Measurements from ENCODE around the gene CAPN3.
A peak's percentile ranks its signal among the peaks of the same experiment; 100 is the strongest.

CAPN3 gene

DNA sequence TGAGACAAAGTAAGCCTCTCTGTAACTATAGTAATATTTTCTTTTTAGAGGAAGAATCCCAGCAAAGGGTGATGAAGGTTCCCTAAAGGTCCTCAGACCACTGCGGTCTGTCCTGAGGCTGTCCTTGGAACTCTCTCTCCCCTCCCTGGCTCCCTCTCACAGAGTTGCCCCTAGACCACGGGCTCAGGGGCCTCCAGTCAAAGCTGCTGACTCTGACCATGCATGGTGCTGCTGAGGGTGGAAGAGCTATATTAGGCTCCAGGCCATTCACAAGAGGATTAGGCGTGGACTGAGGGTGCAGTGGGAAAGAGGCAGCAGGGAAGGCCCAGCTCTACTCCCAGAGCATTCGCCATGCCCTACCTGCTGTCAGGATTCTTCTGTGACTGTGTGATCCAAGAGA, 14.6 kb downstream of the CAPN3 start:
- Histone ChIP-seq H3K36me3 (ENCODE audit: control insufficient read depth, insufficient read depth, low read length) (no peaks in the 10 kb centered on the region), H3K79me1 (ENCODE audit: low read length) (no peaks in the 10 kb centered on the region), H2BK5ac (ENCODE audit: low read length) (no peak overlapping the region), H3K79me2 (ENCODE audit: control insufficient read depth, insufficient read depth, low read length) (no peaks in the 10 kb centered on the region), H2BK120ac (ENCODE audit: low read depth, low read length) (no peak overlapping the region), H3K9ac (ENCODE audit: low read length) (no peak overlapping the region), H2AK5ac (ENCODE audit: low read length) (no peak overlapping the region), H3K4me2 (ENCODE audit: low read length) (no peak overlapping the region), H3K18ac (ENCODE audit: low read length) (no peak overlapping the region), H3K23ac (ENCODE audit: low read length) (no peak overlapping the region), H3K4me3 (ENCODE audit: low read length) (no peak overlapping the region), H3K56ac (ENCODE audit: low read length) (no peak overlapping the region), H4K8ac (ENCODE audit: low read depth, low read length) (no peak overlapping the region), H3K27ac (ENCODE audit: low read depth, low read length) (no peak overlapping the region), H3K4me1 (ENCODE audit: control insufficient read depth, low read depth, low read length) (no peaks in the 10 kb centered on the region), H2BK15ac (replicated peaks; ENCODE audit: low read depth) (no peak overlapping the region), H4K5ac (ENCODE audit: low read length) (no peak overlapping the region), H3K4ac (ENCODE audit: low read depth, low read length) (no peak overlapping the region), H3K27me3 (ENCODE audit: insufficient read depth, low read length, poor library complexity) (no peaks in the 10 kb centered on the region)
- no peak for DNase-seq
- no CpG with 5 or more reads among the region's 4 CpGs for WGBS (ENCODE audit: extremely low coverage, insufficient coverage, low lambda C conversion rate)

DNA sequence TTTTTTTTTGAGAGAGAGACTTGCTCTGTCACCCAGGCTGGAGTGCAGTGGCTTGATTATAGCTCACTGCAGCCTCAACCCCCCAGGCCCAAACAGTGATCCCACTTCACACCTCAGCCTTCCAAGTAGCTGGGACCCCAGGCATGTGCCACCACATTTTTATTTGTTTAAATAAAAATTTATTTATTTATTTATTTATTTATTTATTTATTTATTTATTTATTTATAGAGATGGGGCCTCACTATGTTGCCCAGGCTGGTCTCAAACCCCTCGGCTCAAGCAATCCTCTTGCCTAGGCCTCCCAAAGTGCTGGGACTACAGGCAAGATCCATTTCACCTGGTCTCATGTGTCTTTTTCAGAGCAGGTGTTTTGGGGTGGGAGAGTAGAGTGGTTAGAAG, 15.5 kb downstream of the CAPN3 start:
- Histone ChIP-seq H3K36me3 (ENCODE audit: control insufficient read depth, insufficient read depth, low read length) (no peaks in the 10 kb centered on the region), H3K79me1 (ENCODE audit: low read length) (no peaks in the 10 kb centered on the region)

DNA sequence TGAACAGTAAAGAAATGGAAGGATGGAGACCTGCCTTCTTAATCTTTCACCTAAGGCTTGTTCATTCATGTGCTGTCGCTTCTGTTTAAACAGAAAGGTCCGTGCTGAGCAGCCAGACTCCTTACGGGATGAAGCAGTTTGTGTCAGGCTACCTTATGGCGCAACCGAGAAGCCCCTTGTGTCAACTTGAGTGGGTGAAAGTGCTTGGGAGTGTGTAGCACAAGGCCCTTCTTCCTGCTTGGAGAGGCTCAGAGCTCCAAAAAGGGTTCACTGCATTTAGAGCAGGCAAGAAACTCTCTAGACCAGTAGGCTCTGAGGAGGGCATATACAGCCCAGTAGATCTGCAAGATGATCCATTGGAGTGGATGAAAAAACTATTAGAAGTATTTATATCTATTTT, 16.0 kb downstream of the CAPN3 start:
- Histone ChIP-seq H2BK5ac (ENCODE audit: low read length) (no peak overlapping the region), H3K4ac (ENCODE audit: low read depth, low read length) (no peak overlapping the region), H3K79me2 (ENCODE audit: control insufficient read depth, insufficient read depth, low read length) (no peaks in the 10 kb centered on the region), H2AK5ac (ENCODE audit: low read length) (no peak overlapping the region), H2BK15ac (replicated peaks; ENCODE audit: low read depth) (no peak overlapping the region), H3K23ac (ENCODE audit: low read length) (no peak overlapping the region), H3K9ac (ENCODE audit: low read length) (no peak overlapping the region), H3K4me3 (ENCODE audit: low read length) (no peak overlapping the region), H3K4me2 (ENCODE audit: low read length) (no peak overlapping the region), H4K5ac (ENCODE audit: low read length) (no peak overlapping the region), H4K8ac (ENCODE audit: low read depth, low read length) (no peak overlapping the region), H3K4me1 (ENCODE audit: control insufficient read depth, low read depth, low read length) (no peaks in the 10 kb centered on the region), H3K56ac (ENCODE audit: low read length) (no peak overlapping the region), H3K79me1 (ENCODE audit: low read length) (no peaks in the 10 kb centered on the region), H3K18ac (ENCODE audit: low read length) (no peak overlapping the region), H3K27ac (ENCODE audit: low read depth, low read length) (no peak overlapping the region), H3K36me3 (ENCODE audit: control insufficient read depth, insufficient read depth, low read length) (no peaks in the 10 kb centered on the region), H3K27me3 (ENCODE audit: insufficient read depth, low read length, poor library complexity) (no peaks in the 10 kb centered on the region), H2BK120ac (ENCODE audit: low read depth, low read length) (no peak overlapping the region)
- WGBS (ENCODE audit: extremely low coverage, insufficient coverage, low lambda C conversion rate) = no CpG with 5 or more reads among the region's 5 CpGs
- no peak for DNase-seq

More for the DNA sequence above, 15.5 kb downstream of the CAPN3 start:
- H4K5ac ChIP-seq (ENCODE audit: low read length) = no peak overlapping the region
- no peak overlapping the region for H2BK15ac ChIP-seq (replicated peaks; ENCODE audit: low read depth)
- H4K8ac ChIP-seq (ENCODE audit: low read depth, low read length) = no peak overlapping the region
- H3K27me3 ChIP-seq (ENCODE audit: insufficient read depth, low read length, poor library complexity) = no peaks in the 10 kb centered on the region
- no peaks in the 10 kb centered on the region for H3K4me1 ChIP-seq (ENCODE audit: control insufficient read depth, low read depth, low read length)
- H3K4me3 ChIP-seq (ENCODE audit: low read length) = no peak overlapping the region
- H2BK5ac ChIP-seq (ENCODE audit: low read length) = no peak overlapping the region
- H3K9ac ChIP-seq (ENCODE audit: low read length) = no peak overlapping the region
- no peak overlapping the region for H3K27ac ChIP-seq (ENCODE audit: low read depth, low read length)
- H3K4me2 ChIP-seq (ENCODE audit: low read length) = no peak overlapping the region
- no peak for DNase-seq
- no peak overlapping the region for H2AK5ac ChIP-seq (ENCODE audit: low read length)
- H3K23ac ChIP-seq (ENCODE audit: low read length) = no peak overlapping the region
- H3K79me2 ChIP-seq (ENCODE audit: control insufficient read depth, insufficient read depth, low read length) = no peaks in the 10 kb centered on the region
- no peak overlapping the region for H3K18ac ChIP-seq (ENCODE audit: low read length)
- no peak overlapping the region for H3K56ac ChIP-seq (ENCODE audit: low read length)
- no peak overlapping the region for H2BK120ac ChIP-seq (ENCODE audit: low read depth, low read length)
- WGBS (ENCODE audit: extremely low coverage, insufficient coverage, low lambda C conversion rate) = no CpG with 5 or more reads among the region's 1 CpG
- H3K4ac ChIP-seq (ENCODE audit: low read depth, low read length) = no peak overlapping the region

DNA sequence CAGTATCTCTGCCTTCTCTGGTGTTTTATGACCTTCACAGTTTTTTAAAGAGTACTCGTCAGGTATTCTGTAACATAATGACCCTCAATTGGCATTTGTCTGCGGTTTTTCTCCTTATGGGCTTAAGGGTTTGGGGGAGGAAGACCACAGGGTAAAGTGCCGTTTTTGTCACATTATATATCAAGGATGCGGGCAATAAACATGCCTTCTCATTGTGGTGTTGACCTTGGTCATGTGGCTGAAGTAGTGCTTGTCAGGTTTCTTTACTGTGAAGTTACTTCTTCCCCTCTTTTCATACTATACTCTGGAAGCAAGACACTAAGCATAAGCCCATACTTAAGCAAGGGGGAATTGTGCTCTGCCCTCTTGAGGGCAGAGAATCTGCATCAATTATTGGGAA, 16.6 kb downstream of the CAPN3 start:
- Histone ChIP-seq H3K4ac (ENCODE audit: low read depth, low read length) (no peak overlapping the region), H3K4me1 (ENCODE audit: control insufficient read depth, low read depth, low read length) (no peaks in the 10 kb centered on the region), H2BK15ac (replicated peaks; ENCODE audit: low read depth) (no peak overlapping the region), H3K23ac (ENCODE audit: low read length) (no peak overlapping the region), H3K56ac (ENCODE audit: low read length) (no peak overlapping the region), H3K27ac (ENCODE audit: low read depth, low read length) (no peak overlapping the region), H2BK5ac (ENCODE audit: low read length) (no peak overlapping the region), H3K27me3 (ENCODE audit: insufficient read depth, low read length, poor library complexity) (no peaks in the 10 kb centered on the region), H3K36me3 (ENCODE audit: control insufficient read depth, insufficient read depth, low read length) (no peaks in the 10 kb centered on the region), H2BK120ac (ENCODE audit: low read depth, low read length) (no peak overlapping the region), H3K18ac (ENCODE audit: low read length) (no peak overlapping the region), H4K5ac (ENCODE audit: low read length) (no peak overlapping the region), H3K4me2 (ENCODE audit: low read length) (no peak overlapping the region), H4K8ac (ENCODE audit: low read depth, low read length) (no peak overlapping the region), H2AK5ac (ENCODE audit: low read length) (no peak overlapping the region), H3K79me2 (ENCODE audit: control insufficient read depth, insufficient read depth, low read length) (no peaks in the 10 kb centered on the region), H3K9ac (ENCODE audit: low read length) (no peak overlapping the region), H3K79me1 (ENCODE audit: low read length) (no peaks in the 10 kb centered on the region), H3K4me3 (ENCODE audit: low read length) (no peak overlapping the region)
- WGBS (ENCODE audit: extremely low coverage, insufficient coverage, low lambda C conversion rate) = no CpG with 5 or more reads among the region's 4 CpGs
- DNase-seq = no peak

DNA sequence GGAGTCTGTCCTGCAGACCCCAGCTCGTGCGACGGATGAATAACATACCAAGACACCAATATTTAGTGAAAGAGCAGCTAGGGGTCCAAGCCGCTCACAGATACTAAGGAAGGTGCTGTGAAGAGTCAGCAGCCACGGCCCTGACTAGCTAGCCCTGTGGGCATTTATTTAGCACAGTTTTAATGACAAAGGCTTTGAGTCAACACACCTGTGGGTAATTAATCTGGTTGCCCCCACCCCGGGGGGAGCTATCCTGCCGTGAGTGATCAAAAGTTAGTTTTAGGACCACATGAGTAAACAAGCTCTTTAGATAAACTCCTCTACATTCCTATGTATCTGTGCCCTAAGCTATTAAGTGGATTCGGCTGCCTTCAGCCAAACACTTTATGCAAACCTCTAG, 18.7 kb downstream of the CAPN3 start:
- Histone ChIP-seq H2BK15ac (replicated peaks; ENCODE audit: low read depth) (no peak overlapping the region), H2BK5ac (ENCODE audit: low read length) (no peak overlapping the region), H3K79me1 (ENCODE audit: low read length) (no peaks in the 10 kb centered on the region), H3K9ac (ENCODE audit: low read length) (no peak overlapping the region), H3K23ac (ENCODE audit: low read length) (no peak overlapping the region), H3K36me3 (ENCODE audit: control insufficient read depth, insufficient read depth, low read length) (no peaks in the 10 kb centered on the region), H3K4me2 (ENCODE audit: low read length) (no peak overlapping the region), H3K4me1 (ENCODE audit: control insufficient read depth, low read depth, low read length) (no peaks in the 10 kb centered on the region), H2AK5ac (ENCODE audit: low read length) (no peak overlapping the region), H3K18ac (ENCODE audit: low read length) (no peak overlapping the region), H4K5ac (ENCODE audit: low read length) (no peak overlapping the region), H3K27ac (ENCODE audit: low read depth, low read length) (no peak overlapping the region), H3K27me3 (ENCODE audit: insufficient read depth, low read length, poor library complexity) (no peaks in the 10 kb centered on the region), H3K4ac (ENCODE audit: low read depth, low read length) (no peak overlapping the region), H3K4me3 (ENCODE audit: low read length) (no peak overlapping the region), H3K56ac (ENCODE audit: low read length) (no peak overlapping the region), H2BK120ac (ENCODE audit: low read depth, low read length) (no peak overlapping the region), H4K8ac (ENCODE audit: low read depth, low read length) (no peak overlapping the region), H3K79me2 (ENCODE audit: control insufficient read depth, insufficient read depth, low read length) (no peaks in the 10 kb centered on the region)
- no peak for DNase-seq
- WGBS (ENCODE audit: extremely low coverage, insufficient coverage, low lambda C conversion rate) = no CpG with 5 or more reads among the region's 8 CpGs

DNA sequence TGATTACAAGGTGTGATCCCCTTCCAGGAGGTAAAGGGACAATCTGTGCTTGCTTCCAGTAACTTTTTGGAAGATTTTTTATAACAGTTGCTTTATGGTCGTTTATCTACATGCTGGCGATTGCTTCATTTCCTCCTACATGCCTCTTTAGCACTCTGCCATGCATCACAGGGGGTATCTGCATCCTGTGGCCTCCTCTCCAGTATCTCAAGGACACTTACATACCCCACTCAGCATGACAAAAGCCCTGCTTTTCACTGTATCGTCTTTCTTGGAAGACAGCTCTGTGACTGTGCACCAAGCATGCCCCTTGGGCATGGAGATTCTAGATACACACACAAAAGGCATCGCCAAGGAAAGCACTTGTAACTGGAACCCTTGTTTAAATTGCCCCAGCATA, 25.3 kb downstream of the CAPN3 start:
- no peaks in the 10 kb centered on the region for H3K79me1 ChIP-seq (ENCODE audit: low read length)
- H3K23ac ChIP-seq (ENCODE audit: low read length) = no peak overlapping the region
- H3K27ac ChIP-seq (ENCODE audit: low read depth, low read length) = no peak overlapping the region
- H3K4ac ChIP-seq (ENCODE audit: low read depth, low read length) = no peak overlapping the region
- no peak overlapping the region for H3K56ac ChIP-seq (ENCODE audit: low read length)
- H4K5ac ChIP-seq (ENCODE audit: low read length) = no peak overlapping the region
- H3K4me2 ChIP-seq (ENCODE audit: low read length) = no peak overlapping the region
- H3K36me3 ChIP-seq (ENCODE audit: control insufficient read depth, insufficient read depth, low read length) = no peaks in the 10 kb centered on the region
- no peak overlapping the region for H4K8ac ChIP-seq (ENCODE audit: low read depth, low read length)
- H2AK5ac ChIP-seq (ENCODE audit: low read length) = no peak overlapping the region
- H2BK15ac ChIP-seq (replicated peaks; ENCODE audit: low read depth) = no peak overlapping the region
- no peaks in the 10 kb centered on the region for H3K27me3 ChIP-seq (ENCODE audit: insufficient read depth, low read length, poor library complexity)
- DNase-seq = peak; percentile 87
- no CpG with 5 or more reads among the region's 4 CpGs for WGBS (ENCODE audit: extremely low coverage, insufficient coverage, low lambda C conversion rate)
- no peak overlapping the region for H2BK120ac ChIP-seq (ENCODE audit: low read depth, low read length)
- peaks cover 10% of the 10 kb centered on the region for H3K4me1 ChIP-seq (ENCODE audit: control insufficient read depth, low read depth, low read length)
- no peaks in the 10 kb centered on the region for H3K79me2 ChIP-seq (ENCODE audit: control insufficient read depth, insufficient read depth, low read length)
- no peak overlapping the region for H2BK5ac ChIP-seq (ENCODE audit: low read length)
- H3K9ac ChIP-seq (ENCODE audit: low read length) = no peak overlapping the region
- H3K4me3 ChIP-seq (ENCODE audit: low read length) = no peak overlapping the region
- H3K18ac ChIP-seq (ENCODE audit: low read length) = no peak overlapping the region
